ENCODE data around the gene SPAG9. TPM values are rescaled to one million over a fixed set of nuclear protein-coding genes. Genes with fewer than 3 reads are reported as not detected.

Gene SPAG9
- total and polyA plus RNA-seq, 2 donors (not counting 1 experiment from before 2014, with no cell fraction given): 8.6 to 64.1 TPM

DNA sequence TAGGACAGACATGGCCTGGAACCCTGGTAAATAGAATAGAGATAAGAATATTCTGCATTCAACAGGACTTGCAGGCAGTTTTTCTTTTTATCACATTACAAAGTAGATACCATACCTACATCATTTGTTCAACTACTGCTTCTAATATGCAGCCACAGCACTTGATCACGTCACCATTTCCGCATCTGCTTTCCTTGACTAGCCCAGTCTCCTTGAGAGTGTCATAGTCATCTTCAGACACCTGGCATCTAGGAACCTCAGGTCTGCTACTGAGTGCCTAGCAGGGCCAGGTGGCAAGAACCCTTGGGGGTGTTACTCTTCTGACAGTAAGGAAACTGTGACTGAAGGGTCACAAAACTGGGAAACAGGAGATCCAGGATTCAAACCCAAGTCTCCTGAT lies 161.3 kb downstream of the SPAG9 start:
- H3K9me3 Mint-ChIP-seq (ENCODE audit: insufficient read depth): no peaks in the 10 kb centered on the region
- H4K20me1 ChIP-seq (ENCODE audit: control insufficient read depth, insufficient read depth, low read length, poor library complexity, severe bottlenecking): no peaks in the 10 kb centered on the region
- TF ChIP-seq, protein P1, sequence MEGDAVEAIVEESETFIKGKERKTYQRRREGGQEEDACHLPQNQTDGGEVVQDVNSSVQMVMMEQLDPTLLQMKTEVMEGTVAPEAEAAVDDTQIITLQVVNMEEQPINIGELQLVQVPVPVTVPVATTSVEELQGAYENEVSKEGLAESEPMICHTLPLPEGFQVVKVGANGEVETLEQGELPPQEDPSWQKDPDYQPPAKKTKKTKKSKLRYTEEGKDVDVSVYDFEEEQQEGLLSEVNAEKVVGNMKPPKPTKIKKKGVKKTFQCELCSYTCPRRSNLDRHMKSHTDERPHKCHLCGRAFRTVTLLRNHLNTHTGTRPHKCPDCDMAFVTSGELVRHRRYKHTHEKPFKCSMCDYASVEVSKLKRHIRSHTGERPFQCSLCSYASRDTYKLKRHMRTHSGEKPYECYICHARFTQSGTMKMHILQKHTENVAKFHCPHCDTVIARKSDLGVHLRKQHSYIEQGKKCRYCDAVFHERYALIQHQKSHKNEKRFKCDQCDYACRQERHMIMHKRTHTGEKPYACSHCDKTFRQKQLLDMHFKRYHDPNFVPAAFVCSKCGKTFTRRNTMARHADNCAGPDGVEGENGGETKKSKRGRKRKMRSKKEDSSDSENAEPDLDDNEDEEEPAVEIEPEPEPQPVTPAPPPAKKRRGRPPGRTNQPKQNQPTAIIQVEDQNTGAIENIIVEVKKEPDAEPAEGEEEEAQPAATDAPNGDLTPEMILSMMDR (IDR thresholded peaks at IDR 0.05): no peak
- no peak for TF ChIP-seq EZH2 (IDR thresholded peaks at IDR 0.05; ENCODE audit: borderline replicate concordance, insufficient read depth, low read depth, low read length, poor library complexity, severe bottlenecking)
- CTCF ChIA-PET: interaction anchor here (1.0 to 13.9 kb wide), 4 partner anchors 11 to 163 kb away, joined by 3 to 400 read pairs (median 4); no protein-coding TSS in a partner anchor
- POLR2A ChIA-PET: no interaction called here
- peaks cover 0 to 3% (median 0%) of the 10 kb centered on the region in 4 experiments for H3K27me3 ChIP-seq (replicated peaks in 1 of 4; ENCODE audit: control extremely low read depth in 1 of 4, control insufficient read depth in 3 of 4, insufficient read depth in 4 of 4, low read length in 3 of 4)
- DNase-seq (no peak), ATAC-seq (ENCODE audit: low read depth) (no peak)
- 93% methylated on average over 2 of the region's 2 CpGs for WGBS (ENCODE audit: insufficient coverage)
- H3K4me1 Mint-ChIP-seq: peaks cover 2% of the 10 kb centered on the region
- peaks cover 0 to 11% of the 10 kb centered on the region in 2 experiments for H3K36me3 ChIP-seq (replicated peaks in 1 of 2; ENCODE audit: control extremely low read depth in 1 of 2, control insufficient read depth in 1 of 2, extremely low read depth in 1 of 2, insufficient read depth in 2 of 2, low read length in 1 of 2)
- intact Hi-C loops (cut with micrococcal nuclease): no loop called here
- no peak overlapping the region for H3K9ac ChIP-seq (ENCODE audit: low read length)
- no peak overlapping the region for H3K4me3 Mint-ChIP-seq
- no peak overlapping the region for H3K27ac Mint-ChIP-seq
- no peaks in the 10 kb centered on the region for H3K79me2 ChIP-seq (ENCODE audit: control insufficient read depth, insufficient read depth, low read length)
- H3K27ac ChIP-seq (ENCODE audit: low read length in 2 of 2): no peak overlapping the region
- no peaks in the 10 kb centered on the region for H3K9me3 ChIP-seq (ENCODE audit: control extremely low read depth in 1 of 3, control insufficient read depth in 2 of 3, insufficient read depth in 1 of 3, low read length in 2 of 3)
- H3K4me2 ChIP-seq (replicated peaks; ENCODE audit: low read depth, low read length, poor library complexity, severe bottlenecking): no peak overlapping the region
- H3K27me3 Mint-ChIP-seq: no peaks in the 10 kb centered on the region
- H2AFZ ChIP-seq (ENCODE audit: insufficient read depth, low read depth, low read length, poor library complexity, severe bottlenecking): no peak overlapping the region
- H3K4me3 ChIP-seq (ENCODE audit: control extremely low read depth in 1 of 5, extremely low read depth in 1 of 5, insufficient read depth in 1 of 5, low read depth in 2 of 5, low read length in 4 of 5): no peak overlapping the region
- peaks cover 0 to 5% of the 10 kb centered on the region in 2 donors for H3K4me1 ChIP-seq (ENCODE audit: control insufficient read depth in 2 of 2, insufficient read depth in 2 of 2, low read length in 2 of 2)

DNA sequence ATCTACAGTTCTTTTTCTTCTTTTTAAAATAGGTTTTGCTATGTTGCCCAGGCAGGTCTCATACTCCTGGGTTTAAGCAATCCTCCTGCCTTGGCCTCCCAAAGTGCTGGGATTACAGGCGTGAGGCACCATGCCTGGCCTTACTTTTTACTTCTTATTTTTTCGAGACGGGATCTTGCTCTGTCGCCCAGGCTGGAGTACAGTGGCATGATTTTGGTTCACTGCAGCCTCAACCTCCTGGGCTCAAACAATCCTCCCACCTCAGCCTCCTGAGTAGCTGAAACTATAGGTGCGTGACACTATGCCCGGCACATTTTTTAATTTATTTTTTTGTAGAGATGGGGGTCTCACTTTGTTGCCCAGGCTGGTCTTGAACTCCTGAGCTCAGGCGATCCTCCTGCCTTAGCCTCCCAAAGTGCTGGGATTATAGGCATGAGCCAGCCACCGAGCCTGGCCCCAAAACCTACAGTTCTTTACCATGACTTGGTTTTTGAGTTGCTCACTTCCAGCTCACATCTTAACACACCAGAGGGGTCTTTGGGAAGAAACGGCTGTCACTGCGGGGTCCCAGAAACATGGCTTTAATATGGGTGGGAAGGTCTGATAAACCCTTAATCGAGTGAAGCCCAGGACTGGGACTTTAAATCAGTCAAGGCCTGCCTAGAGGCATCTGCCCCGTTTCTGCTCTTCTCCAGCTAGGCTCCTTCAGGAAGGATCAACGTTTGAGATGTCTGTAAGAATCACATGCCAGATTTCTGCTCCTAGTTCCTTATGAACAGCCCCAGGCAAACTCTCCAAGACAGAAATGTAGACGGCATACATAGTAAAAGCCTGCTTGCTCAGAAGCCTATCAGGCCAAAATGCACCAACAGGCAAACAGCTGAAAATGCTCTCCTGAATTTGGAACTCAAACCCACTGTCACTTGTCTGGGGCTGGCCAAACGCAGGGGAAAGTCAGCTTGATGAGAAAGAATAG lies 162.8 kb downstream of the SPAG9 start:
- no peak overlapping the region for H2AFZ ChIP-seq (ENCODE audit: insufficient read depth, low read depth, low read length, poor library complexity, severe bottlenecking)
- TF ChIP-seq, protein P1 (IDR thresholded peaks at IDR 0.05): no peak
- TF ChIP-seq EZH2 (IDR thresholded peaks at IDR 0.05; ENCODE audit: borderline replicate concordance, insufficient read depth, low read depth, low read length, poor library complexity, severe bottlenecking): no peak
- intact Hi-C loops (cut with micrococcal nuclease): no loop called here
- H3K9me3 ChIP-seq (ENCODE audit: control extremely low read depth in 1 of 3, control insufficient read depth in 2 of 3, insufficient read depth in 1 of 3, low read length in 2 of 3): no peaks in the 10 kb centered on the region
- H3K9ac ChIP-seq (ENCODE audit: low read length): no peak overlapping the region
- H3K27ac ChIP-seq (ENCODE audit: low read length in 2 of 2): no peak overlapping the region
- no peak overlapping the region for H3K4me3 ChIP-seq (ENCODE audit: control extremely low read depth in 1 of 5, extremely low read depth in 1 of 5, insufficient read depth in 1 of 5, low read depth in 2 of 5, low read length in 4 of 5)
- no peak overlapping the region for H3K4me3 Mint-ChIP-seq
- peaks cover 2% of the 10 kb centered on the region for H3K4me1 Mint-ChIP-seq
- DNase-seq (no peak), ATAC-seq (ENCODE audit: low read depth) (no peak)
- H3K27me3 Mint-ChIP-seq: no peaks in the 10 kb centered on the region
- no peaks in the 10 kb centered on the region for H4K20me1 ChIP-seq (ENCODE audit: control insufficient read depth, insufficient read depth, low read length, poor library complexity, severe bottlenecking)
- peaks cover 0 to 4% (median 0%) of the 10 kb centered on the region in 4 experiments for H3K27me3 ChIP-seq (replicated peaks in 1 of 4; ENCODE audit: control extremely low read depth in 1 of 4, control insufficient read depth in 3 of 4, insufficient read depth in 4 of 4, low read length in 3 of 4)
- no peaks in the 10 kb centered on the region for H3K9me3 Mint-ChIP-seq (ENCODE audit: insufficient read depth)
- H3K79me2 ChIP-seq (ENCODE audit: control insufficient read depth, insufficient read depth, low read length): no peaks in the 10 kb centered on the region
- peaks cover 0 to 5% of the 10 kb centered on the region in 2 donors for H3K4me1 ChIP-seq (ENCODE audit: control insufficient read depth in 2 of 2, insufficient read depth in 2 of 2, low read length in 2 of 2)
- WGBS (ENCODE audit: insufficient coverage): 89% methylated on average over 10 of the region's 15 CpGs
- no peak overlapping the region for H3K27ac Mint-ChIP-seq
- no peak overlapping the region for H3K4me2 ChIP-seq (replicated peaks; ENCODE audit: low read depth, low read length, poor library complexity, severe bottlenecking)
- POLR2A ChIA-PET: no interaction called here
- CTCF ChIA-PET: interaction anchor here (0.7 to 13.9 kb wide), 12 partner anchors 9 to 195 kb away, joined by 3 to 400 read pairs (median 5); partner anchors contain the start of genes NME1 and TOB1
- H3K36me3 ChIP-seq (replicated peaks in 1 of 2; ENCODE audit: control extremely low read depth in 1 of 2, control insufficient read depth in 1 of 2, extremely low read depth in 1 of 2, insufficient read depth in 2 of 2, low read length in 1 of 2): peaks cover 0 to 2% of the 10 kb centered on the region in 2 experiments

Data from B cell (primary cell).